Erythroblast (primary cell): ENCODE results near the gene PACS1.
"Not testable (repeated sequence)": the region's sequence is repeated elsewhere in the genome, so short reads cannot be mapped to it uniquely, and the experiment has no call there.

Experiments used
- DNase-seq, 2 experiments: peaks; one replicate each; lab custom pipeline; 2025; lab: John Stamatoyannopoulos, UW
- GATA1 ChIP-seq: IDR thresholded peaks from 2 replicates; pipeline ENCODE4 v1.6.1; 2011; ENCODE audit warnings: low read depth, mild to moderate bottlenecking, control low read depth, low read length, moderate library complexity
- POLR2A ChIP-seq: IDR thresholded peaks from 2 replicates; pipeline ENCODE4 v1.6.1; 2011; ENCODE audit warnings: mild to moderate bottlenecking, low read length

The PACS1 gene

GRCh38 chr11:66073669-66074068 is 3.6 kb downstream of the PACS1 start:
- no peak for TF ChIP-seq GATA1
- no peak for DNase-seq

- TF ChIP-seq GATA1: no peak
- no peak for TF ChIP-seq POLR2A
- DNase-seq: no peak
Measured at GRCh38 chr11:66075273-66075672, 5.2 kb downstream of the PACS1 start.

- no peak for TF ChIP-seq GATA1
- no peak for TF ChIP-seq POLR2A
- DNase-seq: no peak
Measured at GRCh38 chr11:66076561-66076960, 6.5 kb downstream of the PACS1 start.

GRCh38 chr11:66077927-66078326 is 7.9 kb downstream of the PACS1 start:
- DNase-seq: no peak
- TF ChIP-seq GATA1 (no peak), POLR2A (no peak)

DNA sequence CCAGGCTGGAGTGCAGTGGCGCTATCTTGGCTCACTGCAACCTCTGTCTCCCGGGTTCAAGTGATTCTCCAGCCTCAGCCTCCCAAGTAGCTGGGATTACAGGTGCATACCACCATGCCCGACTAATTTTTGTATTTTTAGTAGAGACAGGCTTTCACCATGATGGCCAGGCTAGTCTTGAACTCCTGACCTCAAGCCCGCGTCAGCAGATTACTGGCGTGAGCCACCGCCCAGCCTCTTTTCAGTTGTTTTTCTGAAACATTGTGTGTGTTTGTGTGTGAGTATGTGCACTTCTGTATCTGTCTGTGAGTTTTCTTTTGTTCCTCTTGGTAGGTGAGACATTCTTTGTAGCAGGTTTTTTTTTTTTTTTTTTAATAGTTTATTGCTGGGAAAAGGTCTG is 8.9 kb downstream of the PACS1 start:
- not testable (repeated sequence) for DNase-seq

DNA sequence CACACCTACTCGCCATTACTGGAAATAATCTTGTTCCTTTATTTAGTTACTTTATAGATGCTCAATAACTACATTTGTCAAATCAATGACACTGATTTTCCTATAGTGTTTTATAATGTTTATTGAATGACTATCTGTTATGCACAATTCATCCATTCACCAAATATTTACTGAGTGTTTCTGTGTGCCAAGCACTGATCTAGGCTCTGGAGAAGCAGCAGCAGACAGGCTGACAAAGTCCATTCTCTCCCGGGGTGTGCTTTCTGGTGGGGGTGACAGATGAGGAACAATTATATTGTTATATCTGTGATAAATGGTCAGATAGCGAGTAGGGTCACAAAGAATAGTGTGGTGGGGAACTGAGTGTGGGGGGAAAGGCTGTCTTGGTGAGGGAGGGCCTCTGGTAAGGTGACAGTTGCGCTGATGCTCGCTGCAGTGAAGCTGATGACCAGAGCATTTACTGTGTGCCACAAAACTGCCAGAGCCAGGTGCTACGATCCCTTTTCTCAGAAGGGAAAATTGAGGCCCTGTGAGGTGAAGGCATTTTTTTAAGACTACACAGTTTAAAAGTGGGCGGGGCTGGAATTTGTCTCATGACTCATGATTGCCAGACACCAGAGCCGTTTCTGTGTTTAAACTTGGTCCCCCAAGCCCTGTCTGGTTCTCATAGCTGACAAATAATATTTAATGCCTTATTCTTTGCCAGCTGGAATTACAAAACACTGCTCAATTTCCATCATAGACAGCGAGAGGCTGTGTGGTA is 10.2 kb downstream of the PACS1 start:
- peak; percentile 61 to 76 for DNase-seq
- TF ChIP-seq GATA1 (no peak), POLR2A (no peak)

GRCh38 chr11:66081505-66081904 is 11.4 kb downstream of the PACS1 start:
- TF ChIP-seq GATA1 (no peak), POLR2A (peak; percentile 34)
- DNase-seq: peak; percentile 17 to 30

DNA sequence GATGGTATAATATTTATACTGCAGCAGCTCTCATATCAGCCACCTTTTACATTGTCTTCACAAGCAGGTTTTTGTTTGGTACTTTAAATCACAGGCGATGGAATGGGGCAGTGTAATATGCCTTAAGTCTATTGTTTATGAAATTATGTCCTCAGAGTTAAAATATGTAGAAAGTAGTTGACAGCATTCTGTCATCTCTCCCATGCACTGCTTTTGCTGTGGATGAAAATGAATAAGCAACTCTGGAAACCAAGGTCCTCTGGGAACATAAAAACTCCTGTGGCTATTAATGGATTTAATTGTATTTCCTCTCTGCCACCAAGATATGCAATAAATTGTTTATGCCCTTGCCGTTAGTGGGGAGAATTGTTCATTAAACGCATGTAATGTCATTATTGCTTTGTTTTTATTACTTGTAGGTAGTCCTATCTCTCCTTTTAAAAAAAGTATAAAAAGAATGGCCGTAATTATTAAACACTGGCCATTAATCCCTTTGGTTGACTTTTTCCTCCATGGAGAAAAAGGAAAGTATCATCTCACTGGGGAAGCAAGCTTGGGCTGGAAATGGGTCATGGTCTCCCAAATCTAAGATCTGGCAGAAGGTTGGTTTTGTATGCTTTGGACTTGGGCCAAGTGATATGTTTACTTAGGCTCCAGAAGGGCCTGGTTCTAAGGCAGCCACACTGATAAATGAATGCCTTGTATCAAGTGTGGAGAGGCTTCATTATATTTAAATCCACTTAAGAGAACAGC is 13.1 kb downstream of the PACS1 start:
- TF ChIP-seq POLR2A (no peak), GATA1 (no peak)
- DNase-seq: peak; percentile 49 to 61

GRCh38 chr11:66083767-66084166 is 13.7 kb downstream of the PACS1 start:
- TF ChIP-seq GATA1 (no peak), POLR2A (no peak)
- no peak for DNase-seq

DNA sequence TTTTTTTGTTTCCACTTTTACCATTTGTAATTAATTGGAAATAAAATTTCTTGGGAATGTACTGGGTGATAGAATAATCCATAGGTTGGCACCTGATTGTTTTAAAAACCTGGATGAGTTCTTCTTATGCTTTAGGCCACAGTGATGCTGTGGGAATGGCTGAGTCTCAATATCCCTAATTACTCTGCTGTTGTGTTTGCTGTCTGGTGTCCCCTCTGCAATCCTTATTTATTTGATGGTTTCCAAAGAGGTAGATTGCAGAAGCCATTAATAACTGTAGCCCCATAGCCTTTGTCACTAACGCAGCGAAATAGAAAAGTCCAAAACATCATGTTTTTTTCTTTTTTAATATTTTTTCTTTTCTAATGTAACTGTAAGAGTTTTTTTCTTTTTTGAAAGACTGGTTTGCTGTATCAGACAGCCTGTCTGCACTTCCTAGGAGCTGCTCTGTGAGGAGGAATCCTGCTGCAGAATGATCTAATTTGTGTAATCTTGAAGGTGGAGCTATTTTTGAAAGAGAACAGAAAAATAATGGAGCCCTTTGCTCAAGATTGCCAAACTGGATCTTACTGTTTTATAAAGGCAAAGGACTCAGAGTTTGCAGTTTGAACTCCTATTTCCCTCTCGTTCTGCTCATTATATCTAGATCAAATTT is 14.9 kb downstream of the PACS1 start:
- TF ChIP-seq GATA1 (no peak), POLR2A (no peak)
- DNase-seq: no peak

DNA sequence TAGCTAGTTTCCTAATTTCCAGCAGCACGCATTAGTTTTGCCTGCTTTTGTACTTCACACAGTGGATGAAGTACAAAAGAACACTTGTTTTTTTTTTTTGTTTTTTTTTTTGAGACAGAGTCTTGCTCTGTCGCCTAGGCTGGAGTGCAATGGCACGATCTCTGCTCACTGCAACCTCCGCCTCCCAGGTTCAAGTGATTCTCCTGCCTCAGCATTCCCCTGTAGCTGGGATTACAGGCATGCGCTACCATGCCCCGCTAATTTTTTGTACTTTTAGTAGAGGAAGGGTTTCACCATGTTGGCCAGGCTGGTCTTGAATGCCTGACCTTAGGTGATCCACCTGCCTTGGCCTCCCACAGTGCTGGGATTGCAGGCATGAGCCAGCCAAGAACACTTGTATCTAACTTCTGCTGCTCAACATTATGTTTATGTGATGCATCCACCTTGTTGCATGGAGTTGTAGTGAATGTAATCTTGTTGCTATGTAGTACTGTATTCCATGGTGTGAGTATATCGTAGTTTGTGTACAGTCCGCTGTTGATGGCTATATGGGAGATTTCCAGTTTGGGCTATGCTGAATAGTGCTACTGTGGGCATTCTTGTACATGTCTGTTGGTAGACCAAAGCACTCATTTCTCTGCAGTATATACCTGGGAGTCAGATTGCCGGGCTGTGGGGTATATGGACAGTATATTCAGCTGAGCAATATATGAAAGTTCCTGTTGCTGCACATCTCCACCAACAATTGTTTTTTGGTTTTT is 17.3 kb downstream of the PACS1 start:
- no peak for TF ChIP-seq POLR2A
- no peak for TF ChIP-seq GATA1
- DNase-seq: no peak

- no peak for TF ChIP-seq GATA1
- no peak for TF ChIP-seq POLR2A
- DNase-seq: no peak
Measured at GRCh38 chr11:66089067-66089466, 19.0 kb downstream of the PACS1 start.

DNA sequence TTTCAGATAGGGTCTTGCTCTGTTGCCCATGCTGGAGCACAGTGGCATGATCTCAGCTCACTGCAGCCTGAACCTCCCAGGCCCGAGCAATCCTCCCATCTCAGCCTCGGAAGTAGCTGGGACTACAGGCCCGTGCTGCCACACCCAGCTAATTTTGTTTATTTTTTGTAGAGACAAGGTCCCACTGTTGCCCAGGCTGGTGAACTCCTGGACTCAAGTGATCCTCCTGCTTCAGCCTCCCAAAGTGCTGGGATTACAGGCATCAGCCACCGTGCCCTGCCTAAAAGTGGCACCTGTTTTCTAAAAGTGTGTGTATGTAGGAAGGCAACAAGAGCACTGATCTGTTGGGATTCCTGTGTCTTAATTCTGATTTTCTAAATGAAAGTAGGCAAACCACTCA is 20.2 kb downstream of the PACS1 start:
- TF ChIP-seq POLR2A (no peak), GATA1 (no peak)
- DNase-seq: no peak

DNA sequence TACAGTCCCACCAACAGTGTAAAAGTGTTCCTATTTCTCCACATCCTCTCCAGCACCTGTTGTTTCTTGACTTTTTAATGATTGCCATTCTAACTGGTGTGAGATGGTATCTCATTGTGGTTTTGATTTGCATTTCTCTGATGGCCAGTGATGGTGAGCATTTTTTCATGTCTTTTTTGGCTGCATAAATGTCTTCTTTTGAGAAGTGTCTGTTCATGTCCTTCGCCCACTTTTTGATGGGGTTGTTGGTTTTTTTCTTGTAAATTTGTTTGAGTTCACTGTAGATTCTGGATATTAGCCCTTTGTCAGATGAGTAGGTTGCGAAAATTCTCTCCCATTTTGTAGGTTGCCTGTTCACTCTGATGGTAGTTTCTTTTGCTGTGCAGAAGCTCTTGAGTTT is 22.1 kb downstream of the PACS1 start:
- DNase-seq: not testable (repeated sequence)

DNA sequence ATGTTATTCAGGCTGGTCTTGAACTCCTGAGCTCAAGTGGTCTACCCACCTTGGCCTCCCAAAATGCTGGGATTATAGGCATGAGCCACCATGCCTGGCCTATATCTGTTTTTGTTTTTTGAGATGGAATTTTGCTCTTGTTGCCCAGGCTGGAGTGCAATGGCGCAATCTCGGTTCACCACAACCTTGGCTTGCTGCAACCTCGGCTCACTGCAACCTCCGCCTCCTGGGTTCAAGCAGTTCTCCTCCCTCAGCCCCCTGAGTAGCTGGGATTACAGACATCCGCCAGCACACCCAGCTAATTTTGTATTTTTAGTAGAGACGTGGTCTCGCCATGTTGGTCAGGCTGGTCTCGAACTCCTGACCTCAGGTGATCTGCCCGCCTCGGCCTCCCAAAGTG is 29.7 kb downstream of the PACS1 start:
- DNase-seq: not testable (repeated sequence)
